Liver (tissue), 9 donors: ENCODE data around the gene IL20. TPM values are rescaled to one million over a fixed set of nuclear protein-coding genes. Genes with fewer than 3 reads are reported as not detected.

Experiments used
- DNase-seq: peaks from one replicate; pipeline ENCODE4 v3.0.0-alpha.2; 2017; ENCODE audit warnings: low spot score
- H3K27ac ChIP-seq, 2 donors: one replicate each; pipeline ENCODE4 v1.7.0; 2013; ENCODE audit warnings: inconsistent platforms in 2 of 2, low read length in 2 of 2, control low read depth in 1 of 2, low read depth in 1 of 2, mild to moderate bottlenecking in 1 of 2
- H3K27me3 ChIP-seq, 4 donors: one replicate each; pipeline versions ENCODE4 v1.6.1 to v1.7.0; 2013; ENCODE audit warnings: low read length in 3 of 4, inconsistent platforms in 1 of 4, mild to moderate bottlenecking in 1 of 4, moderate library complexity in 1 of 4; ENCODE audit not compliant: control insufficient read depth in 4 of 4, insufficient read depth in 4 of 4
- H3K36me3 ChIP-seq, 4 donors: one replicate each; pipeline versions ENCODE4 v1.6.1 to v1.7.0; 2013; ENCODE audit warnings: low read length in 3 of 4, mild to moderate bottlenecking in 3 of 4, low read depth in 1 of 4, moderate library complexity in 1 of 4; ENCODE audit not compliant: control insufficient read depth in 4 of 4, insufficient read depth in 3 of 4
- H3K4me1 ChIP-seq, 4 donors: one replicate each; pipeline versions ENCODE4 v1.6.1 to v1.7.0; 2013; ENCODE audit warnings: low read length in 3 of 4, mild to moderate bottlenecking in 3 of 4, moderate library complexity in 1 of 4; ENCODE audit not compliant: control insufficient read depth in 4 of 4, insufficient read depth in 4 of 4
- H3K4me3 ChIP-seq, 3 donors: one replicate each; pipeline versions ENCODE4 v1.6.1 to v1.7.0; 2013; ENCODE audit warnings: low read length in 3 of 3, control low read depth in 1 of 3, low read depth in 1 of 3, mild to moderate bottlenecking in 1 of 3
- H3K9ac ChIP-seq, 2 donors: one replicate each; pipeline ENCODE4 v1.7.0; 2013; ENCODE audit warnings: low read length in 2 of 2, mild to moderate bottlenecking in 2 of 2, moderate library complexity in 2 of 2, control low read depth in 1 of 2, low read depth in 1 of 2
- H3K9me3 ChIP-seq, 4 donors: one replicate each; pipeline versions ENCODE4 v1.6.1 to v1.7.0; 2013; ENCODE audit warnings: low read length in 3 of 4; ENCODE audit not compliant: control insufficient read depth in 4 of 4
- ATF3 ChIP-seq: IDR thresholded peaks from 2 replicates; pipeline ENCODE4 v1.6.1; 2016; ENCODE audit warnings: antibody characterized with exemption
- CTCF ChIP-seq: fragments of 150-350 bp; IDR thresholded peaks from 2 replicates; pipeline ENCODE4 v1.5.1; 2017; ENCODE audit warnings: improper control_type of control experiment, low read depth, low read length; ENCODE audit not compliant: missing input control
- EGR1 ChIP-seq, 2 donors: IDR thresholded peaks; 2 replicates each; pipeline ENCODE4 v1.6.1; 2016 to 2018; ENCODE audit warnings: antibody characterized with exemption in 2 of 2, low read depth in 2 of 2
- FOXA2 ChIP-seq: IDR thresholded peaks from 2 replicates; pipeline ENCODE4 v1.6.1; 2016; ENCODE audit warnings: antibody characterized with exemption
- GABPA ChIP-seq, 2 donors: IDR thresholded peaks in 1 of 2; conservative IDR thresholded peaks in 1 of 2; 2 replicates each; pipeline ENCODE4 v1.6.1; 2016; ENCODE audit warnings: antibody characterized with exemption in 2 of 2, mild to moderate bottlenecking in 1 of 2, moderate library complexity in 1 of 2
- HNF4A ChIP-seq, 2 donors: conservative IDR thresholded peaks; 2 replicates each; pipeline ENCODE4 v1.6.1; 2016; ENCODE audit warnings: antibody characterized with exemption in 2 of 2, mild to moderate bottlenecking in 2 of 2
- HNF4G ChIP-seq: IDR thresholded peaks from 2 replicates; pipeline ENCODE4 v1.6.1; 2016; ENCODE audit warnings: antibody characterized with exemption
- JUND ChIP-seq, 2 donors: IDR thresholded peaks; 2 replicates each; pipeline ENCODE4 v1.6.1; 2016; ENCODE audit warnings: antibody characterized with exemption in 2 of 2
- NR2F2 ChIP-seq: IDR thresholded peaks from 2 replicates; pipeline ENCODE4 v1.6.1; 2016; ENCODE audit warnings: antibody characterized with exemption
- RAD21 ChIP-seq, 2 donors: IDR thresholded peaks; 2 replicates each; pipeline ENCODE4 v1.6.1; 2016; ENCODE audit warnings: antibody characterized with exemption in 2 of 2, mild to moderate bottlenecking in 2 of 2
- REST ChIP-seq: IDR thresholded peaks from 2 replicates; pipeline ENCODE4 v1.6.1; 2016; ENCODE audit warnings: antibody characterized with exemption, mild to moderate bottlenecking
- RXRA ChIP-seq, 2 donors: IDR thresholded peaks; 2 replicates each; pipeline ENCODE4 v1.6.1; 2017 to 2018; ENCODE audit warnings: antibody characterized with exemption in 2 of 2, mild to moderate bottlenecking in 1 of 2
- SP1 ChIP-seq: IDR thresholded peaks from 2 replicates; pipeline ENCODE4 v1.6.1; 2018; ENCODE audit warnings: antibody characterized with exemption, mild to moderate bottlenecking
- TAF1 ChIP-seq: conservative IDR thresholded peaks from 2 replicates; pipeline ENCODE4 v1.6.1; 2016; ENCODE audit warnings: antibody characterized with exemption, mild to moderate bottlenecking
- YY1 ChIP-seq: IDR thresholded peaks from 2 replicates; pipeline ENCODE4 v1.6.1; 2016; ENCODE audit warnings: antibody characterized with exemption, mild to moderate bottlenecking
- ZBTB33 ChIP-seq: IDR thresholded peaks from 2 replicates; pipeline ENCODE4 v1.6.1; 2016; ENCODE audit warnings: antibody characterized with exemption
- WGBS: extraction: QIAGEN DNeasy Blood & Tissue Kit; methylation state at CpG from one replicate; pipeline ENCODE4 v1.1.7; 2013; 5-methylcytosine and 5-hydroxymethylcytosine counted together
- polyA plus RNA-seq, 2 donors: library from polyadenylated mRNA; stranded (reverse) in 1 of 2; unstranded in 1 of 2; fragments of 200-250 nt in 1 of 2; fragments of >200 nt in 1 of 2; fragmentation: Nextera tagmentation in 1 of 2; extraction: Ambion mirVana in 1 of 2; gene quantifications; one replicate each; pipeline versions ENCODE4 v1.2.1 to v1.2.3, GENCODE V29; 2013 to 2015
- total RNA-seq, 2 donors: library from RNA; depleted of rRNA; stranded (reverse); fragments of >200 nt; gene quantifications; one replicate each; pipeline ENCODE4 v1.2.3, GENCODE V29; 2014
- donor health status: healthy.
- donor health status: healthy.
- donor health status: healthy.
- donor health status: healthy.
- donor health status: healthy.

The IL20 gene
- total and polyA plus RNA-seq, 4 donors, result 0.17 TPM; not detected in 3

- no peak for TF ChIP-seq CTCF
- TF ChIP-seq YY1, result no peak
- TF ChIP-seq JUND (IDR thresholded peaks at IDR 0.05), result no peak
- no peak for TF ChIP-seq EGR1 (IDR thresholded peaks at IDR 0.05; ENCODE audit: low read depth in 2 of 2)
- no peak for TF ChIP-seq HNF4A (conservative IDR thresholded peaks at IDR 0.05)
- TF ChIP-seq ATF3, result no peak
- TF ChIP-seq TAF1, result no peak
- no peak for TF ChIP-seq NR2F2
These were observed 30.2 kb upstream of the IL20 start (continued) for GRCh38 chr1:206835186-206835585.

- H3K4me3 ChIP-seq, result no peak overlapping the region
- DNase-seq, result no peak
- TF ChIP-seq JUND (IDR thresholded peaks at IDR 0.05) (no peak), YY1 (no peak), RAD21 (IDR thresholded peaks at IDR 0.05) (no peak), FOXA2 (no peak), HNF4G (no peak), REST (no peak), SP1 (no peak), EGR1 (IDR thresholded peaks at IDR 0.05; ENCODE audit: low read depth in 2 of 2) (no peak), RXRA (IDR thresholded peaks at IDR 0.05) (no peak), NR2F2 (no peak), GABPA (IDR thresholded peaks at IDR 0.05 in 1 of 2, conservative IDR thresholded peaks at IDR 0.05 in 1 of 2) (no peak), CTCF (no peak), ZBTB33 (no peak)
- no peaks in the 10 kb centered on the region for H3K4me1 ChIP-seq
- WGBS, result 71% methylated on average over 2 of the region's 2 CpGs
- no peaks in the 10 kb centered on the region for H3K27me3 ChIP-seq
- H3K27ac ChIP-seq, result no peak overlapping the region
- no peaks in the 10 kb centered on the region for H3K36me3 ChIP-seq
- H3K9me3 ChIP-seq, result no peaks in the 10 kb centered on the region
- H3K9ac ChIP-seq, result no peak overlapping the region
These were observed 29.3 kb upstream of the IL20 start for GRCh38 chr1:206836111-206836510.
